NCI-H2081 (cell line): ENCODE results near the gene MAP2.

Source experiments
- DNase-seq, 2 experiments: peaks; one replicate each; lab custom pipeline; 2025; lab: John Stamatoyannopoulos, UW

MAP2 gene

GRCh38 chr2:209425471-209426071, 1.7 kb downstream of the MAP2 start:
- DNase-seq: peak; percentile 61 to 82

GRCh38 chr2:209426432-209426831, 2.6 kb downstream of the MAP2 start:
- DNase-seq: peak; percentile 49 to 65

- no peak for DNase-seq
These were observed 7.9 kb downstream of the MAP2 start for GRCh38 chr2:209431701-209432100.

- DNase-seq: no peak
These were observed 17.7 kb downstream of the MAP2 start for GRCh38 chr2:209441541-209441940.

- DNase-seq: no peak
These were observed 19.1 kb downstream of the MAP2 start for GRCh38 chr2:209442939-209443338.

GRCh38 chr2:209445485-209445884, 21.6 kb downstream of the MAP2 start:
- no peak for DNase-seq

- peak in 1 of 2 experiments; percentile 24 for DNase-seq
These were observed 27.5 kb downstream of the MAP2 start for GRCh38 chr2:209451209-209451834.

- no peak for DNase-seq
These were observed 32.6 kb downstream of the MAP2 start for GRCh38 chr2:209456489-209456888.

GRCh38 chr2:209458008-209458979, 34.4 kb downstream of the MAP2 start:
- DNase-seq: peak in 1 of 2 experiments; percentile 55

GRCh38 chr2:209459359-209459758, 35.5 kb downstream of the MAP2 start:
- DNase-seq: no peak

GRCh38 chr2:209460151-209460761, 36.4 kb downstream of the MAP2 start:
- no peak for DNase-seq

GRCh38 chr2:209463226-209463625, 39.4 kb downstream of the MAP2 start:
- no peak for DNase-seq

- no peak for DNase-seq
These were observed 40.0 kb downstream of the MAP2 start for GRCh38 chr2:209463835-209464234.

- no peak for DNase-seq
These were observed 45.0 kb downstream of the MAP2 start for GRCh38 chr2:209468846-209469245.

- no peak for DNase-seq
These were observed 45.6 kb downstream of the MAP2 start for GRCh38 chr2:209469481-209469880.

GRCh38 chr2:209470466-209470865, 46.6 kb downstream of the MAP2 start:
- no peak for DNase-seq

- DNase-seq: no peak
These were observed 47.2 kb downstream of the MAP2 start for GRCh38 chr2:209471037-209471436.

GRCh38 chr2:209472112-209472832, 48.4 kb downstream of the MAP2 start:
- DNase-seq: no peak

- DNase-seq: no peak
These were observed 49.0 kb downstream of the MAP2 start for GRCh38 chr2:209472871-209473270.

GRCh38 chr2:209473930-209474419, 50.1 kb downstream of the MAP2 start:
- DNase-seq: no peak

- DNase-seq: no peak
These were observed 51.1 kb downstream of the MAP2 start for GRCh38 chr2:209474960-209475359.
